NT2/D1 (cell line): ENCODE data around the gene SYNPR.

Experiments used
- YY1 ChIP-seq: IDR thresholded peaks from 2 replicates; pipeline ENCODE4 v1.6.1; 2011; ENCODE audit not compliant: insufficient read length, insufficient read depth
- ZNF274 ChIP-seq: IDR thresholded peaks from 2 replicates; pipeline ENCODE4 v1.6.1; 2011; ENCODE audit warnings: mild to moderate bottlenecking, low read depth, low read length

DNA sequence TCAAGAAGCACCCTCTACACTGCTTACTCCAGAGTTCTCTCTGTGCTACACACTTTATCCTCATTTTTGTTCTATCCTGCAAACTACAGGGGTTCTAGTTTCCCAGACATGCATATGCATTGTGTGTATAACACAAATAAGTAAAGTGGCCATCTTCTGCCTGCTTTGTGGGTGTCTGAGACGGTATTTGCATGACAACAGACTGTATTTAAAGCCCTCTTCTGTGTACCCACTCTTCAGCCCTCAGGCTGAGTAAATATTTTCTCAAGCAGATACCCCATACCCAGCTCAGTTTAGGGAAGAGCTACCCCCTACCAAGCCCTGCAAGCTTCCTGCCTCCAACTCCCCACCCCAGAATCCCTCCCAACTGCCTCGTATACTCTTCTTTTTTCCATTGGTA is 31.7 kb downstream of the SYNPR start:
- no peak for TF ChIP-seq ZNF274
- TF ChIP-seq YY1, result no peak
